Measurements from ENCODE around the gene LCN2.
"Not testable (repeated sequence)": the region's sequence is repeated elsewhere in the genome, so short reads cannot be mapped to it uniquely, and the experiment has no call there.

The LCN2 gene

DNA sequence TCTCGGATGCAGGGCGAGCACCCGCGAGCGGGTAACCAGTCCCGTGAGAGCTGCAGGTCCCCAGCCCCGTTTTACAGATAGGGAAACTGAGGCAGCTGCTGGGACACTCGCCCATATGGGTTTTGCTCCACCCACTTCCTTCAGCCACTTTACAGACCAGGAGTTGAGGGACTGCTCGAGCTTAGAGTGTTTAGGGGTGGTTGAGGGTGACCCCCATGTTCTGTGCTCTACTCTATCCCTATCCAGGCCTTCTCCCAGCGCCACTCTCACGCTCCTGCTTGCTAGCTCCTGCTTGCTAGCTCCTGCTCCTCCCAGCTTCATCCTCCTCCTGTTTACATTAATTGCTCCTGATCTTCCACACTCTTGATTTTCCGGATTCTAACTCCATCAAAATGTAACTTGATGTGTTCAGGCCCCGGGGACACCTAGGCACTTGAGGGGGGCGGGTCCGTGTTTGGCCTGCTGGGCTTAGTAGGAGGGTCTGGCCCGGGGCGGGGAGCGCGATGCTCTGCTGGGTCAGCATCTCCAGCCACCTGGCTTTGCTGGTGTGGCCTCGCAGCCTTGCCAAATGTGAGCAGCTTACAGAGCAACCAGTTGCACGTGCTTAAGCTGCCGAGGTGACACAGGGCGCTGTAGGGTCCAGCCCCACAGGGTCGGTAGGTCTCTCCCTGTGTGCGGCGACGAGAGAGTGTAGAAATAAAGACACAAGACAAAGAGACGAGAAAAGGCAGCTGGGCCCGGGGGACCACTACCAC lies 20.2 kb upstream of the LCN2 start:
- no peak for DNase-seq

- DNase-seq: peak in 1 of 5 donors; percentile 40
Observed at GRCh38 chr9:128129976-128130590, 19.2 kb upstream of the LCN2 start.

DNA sequence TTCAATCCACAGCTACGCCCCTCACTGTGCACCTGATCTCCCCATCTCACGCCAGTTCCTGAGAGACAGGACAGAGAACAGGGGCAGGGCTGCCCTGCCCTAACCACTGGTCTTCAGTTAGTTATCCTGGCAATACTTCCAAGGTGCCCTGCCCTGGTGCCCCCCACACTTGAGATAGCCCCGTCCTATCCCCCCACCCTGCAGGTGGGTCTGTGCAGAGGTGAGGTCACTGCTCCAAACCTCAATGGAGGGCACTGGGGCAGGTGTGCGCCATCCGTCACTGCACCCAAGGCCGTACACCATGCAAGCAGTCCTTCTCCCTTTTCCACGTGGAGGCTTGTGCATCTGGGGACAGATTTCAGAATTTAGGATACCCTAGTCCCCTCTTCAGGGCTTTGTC lies 18.6 kb upstream of the LCN2 start:
- not testable (repeated sequence) for DNase-seq

GRCh38 chr9:128131346-128131745 lies 17.9 kb upstream of the LCN2 start:
- DNase-seq: not testable (repeated sequence)

- DNase-seq: not testable (repeated sequence)
Observed at GRCh38 chr9:128132139-128132538, 17.1 kb upstream of the LCN2 start.

DNA sequence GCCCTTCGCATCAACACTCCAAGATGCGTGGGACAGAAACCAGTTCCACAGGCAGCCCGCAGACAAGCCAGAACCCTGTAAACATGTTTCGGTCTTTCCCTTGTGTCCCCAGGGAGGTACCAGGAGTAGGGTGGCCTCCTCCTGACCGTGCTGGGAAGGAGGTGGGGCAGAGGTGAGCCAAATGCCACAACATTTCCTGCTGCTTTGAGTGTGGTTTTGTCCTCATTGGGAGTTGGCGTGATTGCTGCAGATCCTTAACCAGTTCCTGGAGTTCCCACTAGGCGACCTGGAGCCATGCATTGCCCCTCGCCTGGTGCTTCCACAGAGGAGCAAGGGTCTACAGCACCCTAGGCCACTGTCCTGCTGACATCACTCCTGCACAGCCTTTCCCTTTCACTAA lies 13.7 kb upstream of the LCN2 start:
- DNase-seq: not testable (repeated sequence)

GRCh38 chr9:128136816-128137793 lies 12.1 kb upstream of the LCN2 start:
- DNase-seq: no peak

DNA sequence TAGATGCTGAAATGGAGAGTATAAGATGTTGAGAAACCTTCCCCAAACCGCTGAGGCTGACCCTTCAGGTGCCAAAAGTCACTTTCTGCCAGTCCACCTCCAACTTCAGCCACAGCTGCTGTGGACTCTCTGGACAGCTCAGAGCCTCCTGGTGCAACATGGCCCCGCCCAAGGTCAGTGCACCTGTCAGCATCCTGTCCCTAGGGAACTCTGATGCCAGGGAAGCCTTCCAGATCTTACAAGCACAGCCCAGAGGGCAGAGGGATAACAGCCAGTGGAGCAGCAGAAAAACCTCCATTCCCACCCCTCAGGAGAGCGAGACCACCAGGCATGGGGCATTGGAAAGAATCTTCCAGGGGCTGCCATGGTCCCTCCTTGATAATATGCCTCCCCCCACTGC lies 11.3 kb upstream of the LCN2 start:
- no peak for DNase-seq

- no peak for DNase-seq
Observed at GRCh38 chr9:128139621-128140020, 9.6 kb upstream of the LCN2 start.

DNA sequence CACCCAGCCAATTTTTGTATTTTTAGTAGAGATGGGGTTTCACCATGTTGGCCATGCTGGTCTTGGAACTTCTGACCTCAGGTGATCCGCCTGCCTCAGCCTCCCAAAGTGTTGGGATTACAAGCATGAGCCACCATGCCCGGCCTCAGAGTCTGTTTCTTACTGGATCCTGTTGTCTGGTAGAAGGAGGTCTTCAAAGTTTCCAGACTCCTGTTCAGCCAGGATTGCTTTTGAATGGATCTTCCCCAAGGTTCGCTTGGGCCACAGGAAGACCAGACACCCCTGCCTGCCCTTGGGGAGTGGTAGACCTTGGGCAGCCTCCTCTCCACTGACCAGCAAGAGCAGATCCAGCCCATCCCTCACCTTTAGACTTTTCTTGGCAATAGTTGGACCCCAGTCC lies 7.6 kb upstream of the LCN2 start:
- no peak for DNase-seq

DNA sequence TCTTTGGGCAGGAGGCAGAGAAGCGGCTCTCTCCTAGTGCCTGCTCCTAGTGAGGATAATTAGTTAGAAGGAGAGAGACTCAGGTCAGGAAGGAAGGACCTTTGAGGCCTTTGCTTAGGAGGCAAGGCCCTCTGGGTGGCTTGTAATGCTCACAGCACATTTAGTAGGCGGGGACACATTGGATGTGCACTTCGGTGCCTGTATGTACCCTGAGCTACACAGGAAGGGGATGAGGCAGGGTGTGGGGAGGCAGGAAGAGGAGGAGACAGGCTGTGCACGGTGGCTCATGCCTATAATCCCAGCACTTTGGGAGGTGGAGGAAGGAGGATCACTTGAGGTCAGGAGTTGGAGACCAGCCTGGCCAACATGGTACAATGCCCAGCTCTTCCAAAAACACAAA lies 7.2 kb upstream of the LCN2 start:
- DNase-seq: peak in 1 of 5 donors; percentile 56

GRCh38 chr9:128142596-128142995 lies 6.7 kb upstream of the LCN2 start:
- no peak for DNase-seq

DNA sequence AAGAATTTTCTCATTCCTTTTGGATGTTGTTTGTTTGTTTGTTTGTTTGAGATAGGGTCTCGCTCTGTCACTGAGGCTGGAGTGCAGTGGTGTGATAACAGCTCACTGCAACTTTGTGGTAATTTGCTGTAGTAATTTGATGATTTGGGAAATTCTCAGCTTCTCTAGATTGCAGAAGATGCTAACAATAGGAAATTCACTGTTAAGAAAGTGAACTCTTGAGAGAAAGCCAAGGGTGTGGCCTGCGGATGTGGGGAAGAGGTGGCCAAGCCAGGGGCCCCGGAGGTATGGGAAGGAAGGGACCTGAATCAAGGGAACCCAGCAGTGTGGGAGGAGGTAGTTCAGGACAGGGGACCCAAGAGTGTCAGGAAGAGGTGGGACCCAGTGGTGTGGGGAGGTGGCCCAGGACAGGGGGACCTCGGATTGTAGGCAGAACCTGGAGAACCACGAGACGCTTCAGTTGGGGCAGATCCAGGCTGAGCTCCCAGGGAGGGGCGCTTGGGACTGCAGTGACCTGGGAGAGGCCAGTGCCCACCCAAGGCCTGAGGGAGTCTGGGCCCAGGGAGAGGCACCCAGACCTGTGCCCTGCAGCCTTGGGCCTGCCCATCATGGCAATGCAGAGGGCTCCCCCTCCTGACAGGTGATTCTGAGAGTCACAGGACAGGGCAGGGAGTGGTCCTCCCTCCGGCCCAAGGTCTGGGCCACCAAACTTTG lies 5.6 kb upstream of the LCN2 start:
- DNase-seq: no peak

- no peak for DNase-seq
Observed at GRCh38 chr9:128144239-128145181, 4.7 kb upstream of the LCN2 start.

DNA sequence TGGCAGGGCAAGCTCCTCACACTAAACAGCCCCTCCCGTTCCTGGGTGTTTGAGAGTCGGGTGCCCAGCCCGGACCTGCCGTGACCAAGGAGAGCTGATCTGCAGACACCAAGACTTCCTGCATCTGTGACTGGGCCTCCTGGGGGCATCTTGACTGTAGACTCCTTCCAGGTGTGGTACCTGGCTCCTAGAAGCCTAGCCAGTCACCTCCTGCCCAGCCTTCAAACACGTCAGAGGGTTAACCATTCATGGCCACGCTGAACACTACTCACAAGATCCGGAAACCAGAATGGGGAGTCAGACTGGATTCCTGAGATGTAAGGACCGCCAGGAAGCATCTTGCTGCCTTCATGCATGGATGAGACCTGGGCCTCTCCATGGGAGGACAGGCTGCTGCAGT lies 3.7 kb upstream of the LCN2 start:
- DNase-seq: no peak

GRCh38 chr9:128145951-128146351 lies 3.3 kb upstream of the LCN2 start:
- DNase-seq: no peak

- no peak for DNase-seq
Observed at GRCh38 chr9:128146591-128147120, 2.6 kb upstream of the LCN2 start.

DNA sequence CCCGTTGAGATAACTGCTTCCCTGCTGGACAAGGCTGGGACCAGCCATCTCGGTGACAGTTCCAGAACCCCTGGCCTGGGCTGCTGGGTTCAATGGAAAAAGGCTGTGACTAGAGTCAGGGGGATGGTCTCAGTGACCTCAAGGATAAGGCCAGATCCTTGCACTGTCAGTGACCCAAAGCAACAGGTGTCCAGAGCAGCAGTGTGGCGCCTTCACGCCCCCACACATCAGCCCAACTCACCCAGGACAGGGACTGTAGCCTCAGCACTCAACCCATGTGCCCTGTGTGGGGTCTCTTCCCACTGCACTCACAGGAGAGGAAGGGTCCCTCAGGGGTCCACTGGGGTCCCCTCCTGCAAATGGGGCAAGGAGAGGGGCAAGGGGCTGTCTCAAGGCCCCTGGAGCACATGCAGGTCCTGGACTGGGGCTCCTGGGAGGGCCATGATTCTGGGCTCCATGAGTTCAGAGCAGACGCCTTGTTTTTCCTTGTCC lies 698 bp upstream of the LCN2 start:
- no peak for DNase-seq

DNA sequence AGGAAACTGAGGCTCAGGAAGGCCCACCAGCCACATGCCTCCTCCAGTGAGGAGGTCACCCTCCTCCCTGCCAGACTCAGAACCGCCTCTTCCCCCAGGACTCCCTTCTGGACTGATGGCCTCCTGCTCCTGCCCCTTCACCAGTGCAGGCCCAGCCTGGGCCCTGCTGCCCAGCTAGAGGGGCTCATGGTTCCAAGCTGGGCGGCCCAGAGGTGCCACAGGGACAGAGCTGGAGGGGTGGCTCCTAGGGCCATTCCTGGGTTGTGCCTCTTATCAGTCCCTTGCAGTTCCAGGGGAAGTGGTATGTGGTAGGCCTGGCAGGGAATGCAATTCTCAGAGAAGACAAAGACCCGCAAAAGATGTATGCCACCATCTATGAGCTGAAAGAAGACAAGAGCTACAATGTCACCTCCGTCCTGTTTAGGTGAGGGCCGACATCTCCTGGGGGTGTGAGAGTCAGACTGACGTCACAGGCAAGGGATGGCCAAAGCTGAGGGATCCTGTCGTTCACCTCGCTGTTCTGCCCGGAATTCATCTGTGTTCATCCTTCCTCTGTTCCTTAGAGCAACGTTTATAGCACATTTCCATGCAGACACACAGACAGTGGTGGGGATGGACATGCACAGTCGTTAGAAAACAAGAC lies 819 bp downstream of the LCN2 start:
- DNase-seq: no peak

DNA sequence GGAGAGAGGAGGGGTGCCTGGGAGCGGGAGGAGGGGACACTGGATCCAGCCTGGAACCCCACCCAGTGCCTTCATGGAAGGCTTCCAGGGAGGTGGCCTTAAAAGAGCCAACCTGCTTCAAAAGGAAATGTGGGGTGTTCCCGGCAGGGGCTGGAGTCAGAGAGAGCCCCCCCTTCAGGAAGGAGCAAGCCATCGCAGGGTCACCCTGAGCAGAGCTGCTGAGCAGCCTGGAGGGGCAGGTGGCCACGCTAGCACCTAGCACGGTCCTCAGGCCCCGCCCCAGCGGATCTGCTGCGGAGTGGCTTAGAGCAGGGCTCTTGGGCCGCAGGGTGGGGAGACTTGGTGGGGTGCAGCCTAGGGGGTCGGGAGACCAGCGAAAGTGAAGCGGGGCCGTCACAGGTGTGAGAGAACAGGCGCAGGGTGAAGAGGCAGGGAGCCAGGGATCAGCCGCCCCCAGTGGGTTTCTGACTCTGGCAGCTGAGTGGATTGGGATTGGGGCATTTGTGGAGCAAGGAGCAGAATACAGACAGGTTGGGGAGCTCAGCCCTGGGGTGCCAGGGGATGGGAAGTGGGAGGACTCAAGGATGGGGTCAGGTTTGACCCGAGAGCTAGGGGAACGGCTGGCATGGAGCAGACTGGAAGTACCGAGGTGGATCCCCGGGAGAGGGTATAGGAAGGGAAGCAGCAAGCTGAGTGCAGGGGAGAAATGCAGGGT lies 1.5 kb downstream of the LCN2 start:
- DNase-seq: no peak
